HG03060 (cell line): ENCODE measurements around the gene ADGRB2.

Source experiments
- ATAC-seq: cut with Tn5 transposase; IDR thresholded peaks from one replicate; pipeline ENCODE4 v1.9.1; 2021; ENCODE audit warnings: low read depth, moderate number of reproducible peaks; ENCODE audit not compliant: unreplicated experiment

The ADGRB2 gene

GRCh38 chr1:31784356-31785019, 20.3 kb upstream of the ADGRB2 start:
- ATAC-seq: no peak

GRCh38 chr1:31783846-31784245, 19.7 kb upstream of the ADGRB2 start:
- ATAC-seq: no peak

- ATAC-seq: no peak
Observed at GRCh38 chr1:31782421-31783410, 18.6 kb upstream of the ADGRB2 start.

GRCh38 chr1:31781756-31782371, 17.7 kb upstream of the ADGRB2 start:
- no peak for ATAC-seq

- ATAC-seq: no peak
Observed at GRCh38 chr1:31781138-31781755, 17.1 kb upstream of the ADGRB2 start.

- ATAC-seq: no peak
Observed at GRCh38 chr1:31780632-31781031, 16.5 kb upstream of the ADGRB2 start.

GRCh38 chr1:31779687-31780086, 15.5 kb upstream of the ADGRB2 start:
- ATAC-seq: no peak

- ATAC-seq: no peak
Observed at GRCh38 chr1:31778763-31779488, 14.8 kb upstream of the ADGRB2 start.

GRCh38 chr1:31776516-31776915, 12.4 kb upstream of the ADGRB2 start:
- ATAC-seq: no peak

- no peak for ATAC-seq
Observed at GRCh38 chr1:31776032-31776431, 11.9 kb upstream of the ADGRB2 start.

- ATAC-seq: no peak
Observed at GRCh38 chr1:31775210-31775999, 11.3 kb upstream of the ADGRB2 start.

- ATAC-seq: no peak
Observed at GRCh38 chr1:31774495-31774894, 10.4 kb upstream of the ADGRB2 start.

GRCh38 chr1:31773861-31774260, 9.7 kb upstream of the ADGRB2 start:
- ATAC-seq: no peak

GRCh38 chr1:31772669-31773248, 8.6 kb upstream of the ADGRB2 start:
- ATAC-seq: no peak

GRCh38 chr1:31771891-31772668, 7.9 kb upstream of the ADGRB2 start:
- no peak for ATAC-seq

- ATAC-seq: no peak
Observed at GRCh38 chr1:31769720-31770390, 5.7 kb upstream of the ADGRB2 start.

GRCh38 chr1:31768939-31769704, 5.0 kb upstream of the ADGRB2 start:
- ATAC-seq: no peak
